SU-DHL-6 (cell line): Measurements from ENCODE around the gene FMNL1.
A peak's percentile ranks its signal among the peaks of the same experiment; 100 is the strongest.

ENCODE experiments used
- H2AFZ ChIP-seq: fragments of 200-600 bp; sonication (generic); 2 replicates; pipeline ENCODE4 v1.6.1; 2014; ENCODE audit warnings: low read depth, mild to moderate bottlenecking, moderate library complexity, mixed read lengths, antibody characterized with exemption, low read length; ENCODE audit not compliant: severe bottlenecking
- H3F3A ChIP-seq: fragments of 200-600 bp; shearing (Covaris generic); 2 replicates; pipeline ENCODE4 v1.6.0; 2016; ENCODE audit warnings: antibody characterized with exemption, mild to moderate bottlenecking; ENCODE audit not compliant: insufficient read depth
- H3K27ac ChIP-seq: fragments of 200-600 bp; sonication (generic); 2 replicates; pipeline ENCODE4 v1.5.1; 2016; ENCODE audit warnings: low read depth, mild to moderate bottlenecking, low read length, moderate library complexity, mixed read lengths
- H3K27me3 ChIP-seq: fragments of 200-600 bp; sonication (generic), shearing (Covaris generic); 2 replicates; pipeline ENCODE4 v1.6.0; 2014; ENCODE audit warnings: mild to moderate bottlenecking, low read length
- H3K36me3 ChIP-seq: fragments of 200-600 bp; sonication (generic); 2 replicates; pipeline ENCODE4 v1.6.1; 2014; ENCODE audit warnings: mild to moderate bottlenecking, low read length, mixed read lengths
- H3K4me2 ChIP-seq: fragments of 300-600, 200-600 bp; shearing (Covaris generic), sonication (generic); 2 replicates; pipeline ENCODE4 v1.6.0; 2014; ENCODE audit warnings: low read length, low read depth, mild to moderate bottlenecking; ENCODE audit not compliant: poor library complexity, severe bottlenecking
- H3K4me3 ChIP-seq: fragments of 200-600 bp; sonication (generic); 2 replicates; pipeline ENCODE4 v1.5.1; 2014; ENCODE audit warnings: antibody characterized with exemption, low read length, mild to moderate bottlenecking, mixed read lengths; ENCODE audit not compliant: insufficient read depth, poor library complexity, severe bottlenecking
- H3K79me2 ChIP-seq: fragments of 200-600 bp; sonication (generic); 2 replicates; pipeline ENCODE4 v1.6.1; 2014; ENCODE audit warnings: mild to moderate bottlenecking, low read length, moderate library complexity; ENCODE audit not compliant: insufficient read depth
- H3K9ac ChIP-seq: fragments of 200-600 bp; sonication (generic); 2 replicates; pipeline ENCODE4 v1.7.0; 2014; ENCODE audit warnings: mild to moderate bottlenecking, low read length
- H3K9me2 ChIP-seq: fragments of 200-600 bp; sonication (generic); replicated peaks from 2 replicates; pipeline ENCODE4 v1.6.1; 2014; ENCODE audit warnings: low read length; ENCODE audit not compliant: insufficient read depth
- H3K9me3 ChIP-seq: fragments of 200-600 bp; sonication (generic); 2 replicates; pipeline ENCODE4 v1.6.1; 2014; ENCODE audit warnings: low read length, mixed read lengths; ENCODE audit not compliant: insufficient read depth
- H4K20me1 ChIP-seq: fragments of 200-600 bp; sonication (generic); 2 replicates; pipeline ENCODE4 v1.6.1; 2014; ENCODE audit warnings: low read depth, mild to moderate bottlenecking, antibody characterized with exemption, low read length, moderate library complexity, mixed read lengths
- CTCF ChIP-seq: fragments of 200-600 bp; sonication (generic); IDR thresholded peaks from one replicate; pipeline ENCODE4 v1.5.1; 2017; ENCODE audit warnings: antibody characterized with exemption, mild to moderate bottlenecking, low read length, moderate library complexity; ENCODE audit not compliant: insufficient read depth, poor library complexity, severe bottlenecking
- EZH2phosphoT487 ChIP-seq: fragments of 200-600 bp; sonication (generic), shearing (Covaris generic); conservative IDR thresholded peaks from 2 replicates; pipeline ENCODE4 v1.6.1; 2018; ENCODE audit warnings: mild to moderate bottlenecking, antibody characterized with exemption, low read length, moderate library complexity, mixed read lengths

Gene FMNL1

DNA sequence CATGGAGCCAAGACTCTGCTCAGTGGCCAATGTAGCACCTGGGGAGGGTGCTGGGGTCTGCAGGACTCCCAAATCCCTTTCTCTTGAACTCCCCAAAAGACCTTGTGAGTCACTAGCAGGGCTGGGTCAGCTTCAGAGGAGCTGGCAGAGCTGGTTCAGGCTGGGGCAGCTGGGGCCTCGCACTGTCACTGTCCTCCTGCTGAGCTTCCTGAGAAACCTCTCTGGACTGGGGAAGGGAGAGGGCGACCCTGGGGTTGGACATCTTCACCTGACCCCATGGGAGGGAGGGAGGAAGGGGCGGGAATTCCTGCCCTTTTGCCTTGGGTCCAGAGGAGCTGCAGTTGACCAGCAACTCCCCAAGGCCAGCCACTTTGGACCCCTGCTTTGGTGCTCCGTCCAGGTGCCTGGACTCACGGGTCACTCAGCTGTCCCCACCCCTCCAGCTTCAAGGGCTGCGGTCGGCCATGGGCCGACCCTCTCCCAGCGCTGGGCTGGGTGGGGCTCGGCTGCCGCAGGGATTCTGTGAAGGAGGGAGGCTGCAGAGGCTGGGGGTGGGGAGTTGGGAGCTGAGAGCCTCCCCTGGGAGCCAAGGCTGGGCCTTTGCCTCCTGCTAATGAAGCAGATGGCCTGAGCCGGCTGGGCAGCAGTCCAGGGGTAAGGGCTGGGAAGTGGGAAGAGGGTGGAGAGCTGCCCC, 9.2 kb downstream of the FMNL1 start:
- TF ChIP-seq EZH2phosphoT487 (no peak), CTCF (no peak)
- no peaks in the 10 kb centered on the region for H3K9me2 ChIP-seq
- peaks cover 42% of the 10 kb centered on the region for H3K79me2 ChIP-seq
- H3K4me2 ChIP-seq, result peak overlapping the region; percentile 92
- no peaks in the 10 kb centered on the region for H3K36me3 ChIP-seq
- H3K4me3 ChIP-seq, result no peak overlapping the region
- peak overlapping the region; percentile 98 for H3K9ac ChIP-seq
- peak overlapping the region; percentile 99 for H3K27ac ChIP-seq
- H4K20me1 ChIP-seq, result no peaks in the 10 kb centered on the region
- H2AFZ ChIP-seq, result no peak overlapping the region
- H3K9me3 ChIP-seq, result no peaks in the 10 kb centered on the region
- peaks cover 45% of the 10 kb centered on the region for H3F3A ChIP-seq
- H3K27me3 ChIP-seq, result no peaks in the 10 kb centered on the region

GRCh38 chr17:45231481-45232116, 9.9 kb downstream of the FMNL1 start:
- no peaks in the 10 kb centered on the region for H3K27me3 ChIP-seq
- TF ChIP-seq CTCF (peak; percentile 72), EZH2phosphoT487 (no peak)
- H3K9ac ChIP-seq, result peak overlapping the region; percentile 98

DNA sequence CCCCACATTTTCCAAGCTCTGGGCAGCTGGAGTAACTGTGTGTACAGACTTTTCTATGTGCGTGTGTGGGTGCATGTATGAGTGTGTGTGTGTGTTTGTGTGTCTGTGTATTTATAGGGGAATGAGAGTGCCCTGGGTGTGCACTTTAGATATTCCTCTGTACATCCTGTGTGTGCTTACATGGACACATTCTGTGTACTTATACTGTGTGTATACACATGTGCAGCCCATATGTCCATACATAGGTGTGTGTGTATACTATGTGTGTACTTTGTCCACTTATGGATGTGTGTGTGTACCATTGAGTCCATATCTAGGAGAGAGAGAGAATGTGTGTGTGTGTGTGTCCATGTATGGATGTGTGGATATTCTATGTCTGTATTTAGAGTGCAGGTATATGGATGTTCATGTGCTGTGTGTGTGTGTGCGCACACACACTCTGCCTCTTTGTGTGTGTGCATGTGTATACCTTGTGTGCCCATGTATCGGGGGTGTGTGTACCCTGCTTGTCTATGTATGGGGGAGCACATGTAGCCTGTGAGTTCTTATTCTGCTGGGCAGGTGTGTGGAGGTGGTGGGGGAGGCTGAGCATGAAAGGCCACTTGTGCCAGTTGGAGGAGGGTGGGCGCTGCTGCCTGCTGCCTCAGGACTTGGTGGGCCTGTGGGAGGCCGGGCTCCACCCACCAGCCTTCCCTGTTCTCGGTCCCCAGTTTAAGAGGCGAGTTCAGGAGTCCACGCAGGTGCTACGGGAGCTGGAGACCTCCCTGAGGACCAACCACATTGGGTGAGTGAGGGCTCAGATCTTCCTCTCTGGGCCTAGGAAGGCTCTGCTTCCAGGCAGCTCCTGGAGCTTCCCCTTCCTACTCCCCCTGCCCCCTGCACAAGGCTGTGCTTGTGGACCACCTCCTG, 11.1 kb downstream of the FMNL1 start:
- H3K4me3 ChIP-seq, result no peak overlapping the region
- no peak for TF ChIP-seq CTCF
- TF ChIP-seq EZH2phosphoT487, result no peak
- H3K9me3 ChIP-seq, result no peaks in the 10 kb centered on the region
- H3K4me2 ChIP-seq, result no peak overlapping the region
- H3K79me2 ChIP-seq, result peaks cover 34% of the 10 kb centered on the region
- 0 out of 2 replicates have a peak, but pooled peaks cover 4% of the 10 kb centered on the region for H3K36me3 ChIP-seq
- peaks cover 29% of the 10 kb centered on the region for H3F3A ChIP-seq
- no peak overlapping the region for H2AFZ ChIP-seq
- H3K27me3 ChIP-seq, result no peaks in the 10 kb centered on the region
- H3K9ac ChIP-seq, result no peak overlapping the region
- H3K9me2 ChIP-seq, result no peaks in the 10 kb centered on the region
- 0 out of 2 replicates have a peak overlapping the region, but pooled peaks have one; percentile 3 for H3K27ac ChIP-seq
- H4K20me1 ChIP-seq, result no peaks in the 10 kb centered on the region

More at GRCh38 chr17:45231481-45232116, 9.9 kb downstream of the FMNL1 start:
- Histone ChIP-seq H3K4me3 (no peak overlapping the region), H3K79me2 (peaks cover 38% of the 10 kb centered on the region), H4K20me1 (no peaks in the 10 kb centered on the region), H3K27ac (peak overlapping the region; percentile 99), H3K4me2 (peak overlapping the region; percentile 92), H3K36me3 (no peaks in the 10 kb centered on the region), H3F3A (peaks cover 41% of the 10 kb centered on the region), H3K9me3 (no peaks in the 10 kb centered on the region), H3K9me2 (no peaks in the 10 kb centered on the region), H2AFZ (no peak overlapping the region)
